ENCODE measurements around the gene PANK4. TPM values are rescaled to one million over a fixed set of nuclear protein-coding genes. Genes with fewer than 3 reads are reported as not detected.
"Not testable (repeated sequence)": the region's sequence is repeated elsewhere in the genome, so short reads cannot be mapped to it uniquely, and the experiment has no call there.

PANK4 gene
- polyA plus RNA-seq, 4 donors: 22.5 to 31.2 (median 26.0) TPM

DNA sequence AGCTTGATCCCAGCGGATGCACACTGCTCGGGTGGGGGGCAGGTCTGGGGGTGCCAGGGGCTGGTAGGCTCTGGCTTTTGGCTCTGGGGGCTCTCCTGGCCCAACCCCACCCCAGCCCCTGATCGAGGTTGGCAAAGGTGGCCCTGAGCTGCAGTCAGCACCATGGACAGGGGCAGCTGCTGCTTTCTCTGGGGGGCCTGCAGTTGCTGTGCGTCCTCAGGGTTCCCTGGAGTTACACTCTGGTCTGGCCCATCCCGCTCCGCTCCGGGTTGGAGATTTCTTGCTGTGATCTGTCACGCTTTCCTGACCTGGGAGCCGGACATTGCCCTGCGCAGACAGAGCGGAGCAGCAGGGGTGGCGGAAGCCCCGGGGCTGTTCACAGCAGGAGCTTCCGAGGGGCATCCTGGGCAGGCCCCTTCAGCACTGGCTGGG is 58.3 kb downstream of the PANK4 start:
- no peak for DNase-seq (ENCODE audit: low read depth in 4 of 4, low spot score in 3 of 4)

DNA sequence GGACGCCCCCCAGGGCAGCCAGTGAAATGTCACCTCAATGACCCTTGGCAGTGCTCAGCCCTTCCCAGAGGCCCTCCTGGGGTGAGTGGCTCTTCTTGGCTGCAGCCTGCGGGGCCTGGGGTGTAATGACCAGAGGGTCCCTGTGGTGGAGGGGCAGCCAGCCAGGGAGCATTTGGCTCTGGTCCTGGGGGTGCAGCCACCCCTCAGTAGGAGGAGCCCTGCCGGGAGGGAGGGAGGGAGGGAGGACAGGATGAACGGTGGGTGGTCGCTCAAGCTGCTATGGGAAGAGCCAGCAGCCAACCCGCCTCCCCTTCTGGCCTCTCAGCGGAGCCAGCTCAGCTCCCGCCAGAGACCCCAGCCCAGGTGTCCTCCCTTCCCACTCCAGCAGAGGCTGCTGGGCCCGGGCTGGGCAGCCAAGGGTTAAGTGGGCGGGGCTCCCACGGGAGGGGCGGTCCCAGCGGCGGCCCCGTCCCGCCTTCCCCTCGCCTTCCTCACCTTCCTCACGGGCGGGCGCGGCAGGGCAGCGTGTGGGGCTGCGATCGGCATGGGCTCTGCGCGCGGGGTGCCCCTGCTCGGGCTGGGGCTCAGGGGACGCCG is 59.3 kb downstream of the PANK4 start:
- DNase-seq (ENCODE audit: low read depth in 4 of 4, low spot score in 3 of 4): no peak

- no peak for DNase-seq (ENCODE audit: low read depth in 4 of 4, low spot score in 3 of 4)
These were observed 60.1 kb downstream of the PANK4 start for GRCh38 chr1:2466270-2466665.

DNA sequence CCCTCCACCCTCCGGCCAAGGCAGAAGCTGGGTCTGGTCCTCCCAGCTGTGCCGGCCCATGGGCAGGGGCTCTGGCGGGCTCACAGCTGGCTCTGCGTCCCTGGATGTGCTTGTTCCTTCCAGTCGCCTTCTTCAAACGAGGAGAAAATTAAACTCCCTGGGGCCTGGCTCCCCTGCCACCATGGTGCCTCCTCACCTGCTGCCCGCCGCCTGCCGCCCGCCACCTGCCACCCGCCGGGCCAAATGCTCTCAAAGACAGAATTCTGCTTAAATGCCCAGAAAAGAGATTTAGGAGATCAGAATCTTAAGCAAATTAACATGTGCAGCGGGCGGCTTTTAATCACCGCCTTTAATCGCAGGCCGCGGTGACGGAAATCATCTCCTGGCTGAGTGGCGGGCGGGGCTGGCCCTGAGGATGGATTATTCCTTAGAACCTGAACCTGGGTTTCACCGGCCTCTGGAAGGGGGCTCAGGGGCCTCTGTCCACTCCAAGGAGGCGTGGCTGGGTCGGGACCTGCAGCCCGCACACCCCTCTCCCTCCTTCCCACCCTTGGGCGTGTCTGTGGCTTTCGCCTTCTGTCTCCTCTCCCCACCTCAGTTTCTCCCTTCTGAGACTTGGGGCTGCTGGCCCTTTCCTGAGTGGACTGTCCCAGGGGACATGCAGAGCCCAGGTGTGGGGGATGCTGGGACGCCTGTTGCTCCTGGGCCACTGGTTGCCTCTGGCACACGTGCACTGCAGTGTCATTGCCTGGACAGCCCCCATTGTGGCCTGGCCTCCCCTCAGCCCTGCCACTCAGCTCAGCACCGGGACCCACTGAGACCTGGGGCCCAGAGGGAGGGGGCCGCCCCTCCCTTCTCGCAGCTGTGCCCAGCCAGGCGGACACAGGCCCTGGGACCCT is 60.8 kb downstream of the PANK4 start:
- no peak for DNase-seq (ENCODE audit: low read depth in 4 of 4, low spot score in 3 of 4)

- DNase-seq (ENCODE audit: low read depth in 4 of 4, low spot score in 3 of 4): no peak
These were observed 63.0 kb downstream of the PANK4 start for GRCh38 chr1:2463396-2463795.

- DNase-seq (ENCODE audit: low read depth in 4 of 4, low spot score in 3 of 4): no peak
These were observed 63.6 kb downstream of the PANK4 start for GRCh38 chr1:2462819-2463218.

- DNase-seq (ENCODE audit: low read depth in 4 of 4, low spot score in 3 of 4): no peak
These were observed 65.2 kb downstream of the PANK4 start for GRCh38 chr1:2460996-2461751.

GRCh38 chr1:2460203-2460602 is 66.2 kb downstream of the PANK4 start:
- DNase-seq (ENCODE audit: low read depth in 4 of 4, low spot score in 3 of 4): no peak

- no peak for DNase-seq (ENCODE audit: low read depth in 4 of 4, low spot score in 3 of 4)
These were observed 66.6 kb downstream of the PANK4 start for GRCh38 chr1:2459757-2460156.

DNA sequence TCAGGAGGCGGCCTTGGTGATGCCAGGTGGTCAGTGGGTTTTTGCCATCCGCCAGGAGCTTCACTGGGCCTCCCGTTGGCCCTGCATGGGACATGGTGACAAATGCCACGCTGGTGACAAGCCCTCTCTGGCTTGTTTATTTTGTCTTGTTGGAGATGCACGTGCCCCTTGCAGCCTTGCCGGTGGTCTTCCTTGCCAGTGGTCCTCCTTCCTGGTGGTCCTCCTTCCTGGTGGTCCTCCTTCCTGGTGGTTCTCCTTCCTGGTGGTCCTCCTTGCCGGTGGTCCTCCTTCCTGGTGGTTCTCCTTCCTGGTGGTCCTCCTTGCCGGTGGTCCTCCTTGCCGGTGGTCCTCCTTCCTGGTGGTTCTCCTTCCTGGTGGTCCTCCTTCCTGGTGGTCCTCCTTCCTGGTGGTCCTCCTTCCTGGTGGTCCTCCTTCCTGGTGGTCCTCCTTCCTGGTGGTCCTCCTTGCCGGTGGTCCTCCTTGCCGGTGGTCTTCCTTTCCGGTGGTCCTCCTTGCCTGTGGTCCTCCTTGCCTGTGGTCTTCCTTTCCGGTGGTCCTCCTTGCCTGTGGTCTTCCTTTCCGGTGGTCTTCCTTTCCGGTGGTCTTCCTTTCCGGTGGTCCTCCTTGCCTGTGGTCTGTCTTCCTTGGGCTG is 67.2 kb downstream of the PANK4 start:
- DNase-seq (ENCODE audit: low read depth in 4 of 4, low spot score in 3 of 4): not testable (repeated sequence)

GRCh38 chr1:2458687-2459086 is 67.7 kb downstream of the PANK4 start:
- DNase-seq (ENCODE audit: low read depth in 4 of 4, low spot score in 3 of 4): no peak

Other genes starting within 250 kb of the PANK4 start
- gene MORN1, start 135.0 kb downstream of the PANK4 start, polyA plus RNA-seq (ENCODE audit: insufficient read length in 4 of 4): 10 to 100 TPM in 2 of 4 donors, 1 to 10 TPM in 2; 7.9 to 16.7 (median 11.1) TPM
- gene RER1, start 134.8 kb downstream of the PANK4 start, polyA plus RNA-seq (ENCODE audit: insufficient read length in 4 of 4): 100 to 1,000 TPM; 103 to 139 (median 125) TPM
- 10 to 100 TPM; 12.4 to 29.9 (median 20.1) TPM for gene PEX10, start 114.0 kb downstream of the PANK4 start, polyA plus RNA-seq (ENCODE audit: insufficient read length in 4 of 4)
- 1 to 10 TPM in 2 of 4 donors, under 1 TPM in 2; 0.38 to 1.9 (median 1.3) TPM for gene PLCH2, start 50.3 kb downstream of the PANK4 start, polyA plus RNA-seq (ENCODE audit: insufficient read length in 4 of 4)
- under 1 TPM; 0.14 to 0.41 (median 0.30) TPM for gene HES5, start 3.7 kb upstream of the PANK4 start, polyA plus RNA-seq (ENCODE audit: insufficient read length in 4 of 4)
- gene TNFRSF14, start 29.8 kb upstream of the PANK4 start, polyA plus RNA-seq (ENCODE audit: insufficient read length in 4 of 4): 10 to 100 TPM; 15.9 to 26.3 (median 20.2) TPM
- gene PRXL2B, start 60.2 kb upstream of the PANK4 start, polyA plus RNA-seq (ENCODE audit: insufficient read length in 4 of 4): 10 to 100 TPM; 16.9 to 48.1 (median 36.5) TPM
- 1 to 10 TPM in 3 of 4 donors, under 1 TPM in 1; 0.10 to 3.9 (median 2.5) TPM for gene MMEL1, start 106.4 kb upstream of the PANK4 start, polyA plus RNA-seq (ENCODE audit: insufficient read length in 4 of 4)

Measured in left renal pelvis (tissue), 4 donors.